Measurements from ENCODE around the gene PNCK.
"Not testable (repeated sequence)": the region's sequence is repeated elsewhere in the genome, so short reads cannot be mapped to it uniquely, and the experiment has no call there.

Gene PNCK

DNA sequence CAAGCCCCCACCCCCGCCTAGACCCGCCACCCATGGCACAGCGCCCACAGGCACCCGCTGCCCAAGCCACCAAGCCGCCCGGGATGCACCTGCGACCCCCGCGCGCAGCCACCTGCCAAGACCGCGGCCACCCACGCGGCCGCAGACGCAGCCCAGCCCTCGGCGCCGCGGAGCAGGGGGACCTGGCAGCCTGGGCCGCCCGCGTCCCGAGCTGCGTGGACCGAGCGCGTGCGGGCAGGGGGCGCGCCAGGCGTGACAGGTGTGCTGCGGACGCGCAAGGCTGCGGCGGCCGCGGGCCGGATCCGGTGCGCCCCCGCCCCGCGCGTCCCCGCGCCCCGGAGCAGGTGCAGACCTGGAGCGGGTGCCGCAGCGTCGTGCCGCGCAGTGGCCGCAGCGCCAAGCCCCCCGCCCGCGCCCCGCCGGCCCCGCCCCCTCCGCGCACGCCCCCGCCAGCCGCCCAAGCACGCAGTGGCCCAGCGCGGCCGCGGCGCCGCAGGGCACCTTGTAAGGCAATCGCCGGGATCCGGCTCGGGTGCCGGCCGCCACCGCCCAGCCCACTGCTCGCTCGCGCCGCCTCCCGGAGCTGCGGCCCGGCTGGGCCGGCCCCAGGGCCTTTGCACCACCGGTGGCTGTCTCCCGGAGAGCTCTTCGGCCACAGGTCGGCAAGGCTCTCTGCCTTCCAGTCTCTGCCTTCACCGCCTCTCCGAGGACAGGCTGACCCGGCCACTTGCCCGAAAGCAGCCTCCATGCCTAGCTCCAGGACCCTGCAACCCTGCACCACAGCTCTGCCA, at the start of gene PNCK:
Gene PNCK, minus strand, starts transcription at position 386 of the 791 bp plus-strand sequence. CDS start 737 bp downstream, outside the sequence.
- DNase-seq (ENCODE audit: low read depth in 2 of 2): no peak

DNA sequence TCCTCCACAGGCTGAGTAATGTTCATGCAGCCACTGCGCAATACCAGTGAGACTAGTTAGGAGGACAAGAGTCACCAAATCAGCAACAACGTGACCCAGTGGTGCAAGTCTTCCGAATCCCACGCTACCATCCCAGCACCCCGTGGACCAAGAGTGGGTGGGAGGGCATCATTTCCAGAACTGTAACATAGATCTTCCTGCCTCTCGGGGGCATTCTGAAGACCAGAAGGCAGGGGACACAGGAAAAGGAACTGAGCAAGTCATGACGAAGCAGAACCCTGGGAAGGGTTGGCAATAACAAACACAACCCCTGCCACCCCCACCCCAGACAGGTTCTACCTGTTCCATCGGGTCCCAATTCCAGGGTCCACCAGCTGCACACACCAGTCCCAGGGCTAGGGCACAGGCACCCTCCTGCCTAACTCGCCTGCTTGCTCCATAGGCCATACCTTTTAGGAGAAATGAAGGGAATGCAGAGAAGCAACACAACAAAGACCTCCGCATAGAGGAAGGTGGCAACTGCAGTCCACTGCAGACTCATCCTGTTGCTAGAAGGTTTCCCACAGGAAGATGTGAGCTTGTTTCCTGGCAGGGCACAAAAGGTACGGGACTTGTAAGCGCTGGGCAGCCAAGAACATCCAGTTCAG, 49.2 kb upstream of the PNCK start:
- DNase-seq (ENCODE audit: low read depth in 2 of 2): no peak

DNA sequence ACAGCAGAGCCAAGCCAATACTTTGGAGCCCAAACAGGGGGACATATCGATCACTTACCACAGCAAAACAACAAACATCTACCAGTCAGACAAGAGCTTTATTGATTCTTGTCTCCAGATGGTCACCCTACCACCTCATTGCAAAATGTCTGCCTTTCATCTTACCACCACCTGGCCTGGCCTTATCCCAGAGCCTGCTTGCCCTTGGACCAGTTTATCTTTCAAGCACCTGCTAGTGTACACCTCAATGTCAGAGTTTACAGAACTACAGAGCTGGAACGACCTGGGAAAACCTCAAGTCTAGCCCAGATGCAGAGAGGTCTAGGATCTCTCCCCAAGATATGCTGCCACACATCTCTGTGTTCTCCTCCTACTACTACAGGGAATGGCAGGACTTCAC, 46.1 kb upstream of the PNCK start:
- no peak for DNase-seq (ENCODE audit: low read depth in 2 of 2)

DNA sequence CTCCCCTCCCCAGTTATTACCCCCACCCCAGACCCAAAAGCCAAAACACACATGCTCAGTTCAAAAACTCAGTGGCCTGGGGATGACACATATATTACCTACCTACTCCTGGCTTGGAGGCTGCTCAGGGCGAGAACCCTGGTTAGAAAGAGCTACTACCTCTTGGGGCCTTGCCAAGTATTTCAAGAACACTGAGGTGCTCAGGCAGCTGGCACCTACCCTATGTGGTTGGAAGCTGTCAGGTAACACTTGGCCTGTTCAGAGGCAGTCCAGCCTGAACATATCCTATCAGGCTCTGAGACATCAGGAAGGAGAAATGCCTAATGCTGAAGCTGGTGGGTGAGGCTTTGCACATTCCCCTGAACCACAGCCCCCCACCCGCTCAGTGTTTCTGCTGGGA, 45.6 kb upstream of the PNCK start:
- DNase-seq (ENCODE audit: low read depth in 2 of 2): no peak

DNA sequence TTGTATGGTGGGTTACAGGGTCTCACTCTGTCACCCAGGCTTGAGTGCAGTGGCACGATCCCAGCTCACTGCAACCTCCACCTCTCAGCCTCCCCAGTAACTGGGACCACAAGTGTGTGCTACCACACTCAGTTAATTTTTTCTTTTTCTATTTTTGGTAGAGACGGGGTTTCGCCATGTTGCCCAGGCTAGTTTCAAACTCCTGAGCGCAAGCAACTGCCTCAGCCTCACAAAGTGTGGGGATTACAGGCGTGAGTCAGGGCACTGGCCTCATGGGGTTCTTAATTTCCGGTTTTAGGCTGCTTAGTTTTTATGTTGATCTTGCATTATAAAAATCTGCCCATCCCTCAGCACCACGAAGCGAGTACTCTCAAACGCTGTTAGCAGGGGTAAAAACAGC, 43.8 kb upstream of the PNCK start:
- DNase-seq (ENCODE audit: low read depth in 2 of 2): no peak

DNA sequence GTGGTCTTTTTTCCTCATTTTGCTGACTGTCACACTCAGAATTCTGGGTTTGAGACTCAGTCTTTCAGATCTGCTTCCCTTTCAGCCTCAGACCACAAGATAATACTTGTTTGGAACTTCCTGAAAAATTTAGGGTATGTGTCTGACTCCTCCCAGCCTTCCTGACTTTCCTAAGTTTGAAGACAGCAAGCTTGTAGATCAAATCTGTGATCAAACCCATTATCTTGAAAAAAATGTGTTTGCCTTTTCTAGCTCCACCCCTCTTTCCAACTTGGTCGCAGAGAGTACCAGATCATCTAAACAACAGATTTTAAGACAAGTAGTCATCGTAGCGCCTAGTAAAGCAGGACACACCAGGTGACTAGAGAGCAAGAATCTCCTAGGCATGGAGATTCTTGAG, 40.6 kb upstream of the PNCK start:
- no peak for DNase-seq (ENCODE audit: low read depth in 2 of 2)

DNA sequence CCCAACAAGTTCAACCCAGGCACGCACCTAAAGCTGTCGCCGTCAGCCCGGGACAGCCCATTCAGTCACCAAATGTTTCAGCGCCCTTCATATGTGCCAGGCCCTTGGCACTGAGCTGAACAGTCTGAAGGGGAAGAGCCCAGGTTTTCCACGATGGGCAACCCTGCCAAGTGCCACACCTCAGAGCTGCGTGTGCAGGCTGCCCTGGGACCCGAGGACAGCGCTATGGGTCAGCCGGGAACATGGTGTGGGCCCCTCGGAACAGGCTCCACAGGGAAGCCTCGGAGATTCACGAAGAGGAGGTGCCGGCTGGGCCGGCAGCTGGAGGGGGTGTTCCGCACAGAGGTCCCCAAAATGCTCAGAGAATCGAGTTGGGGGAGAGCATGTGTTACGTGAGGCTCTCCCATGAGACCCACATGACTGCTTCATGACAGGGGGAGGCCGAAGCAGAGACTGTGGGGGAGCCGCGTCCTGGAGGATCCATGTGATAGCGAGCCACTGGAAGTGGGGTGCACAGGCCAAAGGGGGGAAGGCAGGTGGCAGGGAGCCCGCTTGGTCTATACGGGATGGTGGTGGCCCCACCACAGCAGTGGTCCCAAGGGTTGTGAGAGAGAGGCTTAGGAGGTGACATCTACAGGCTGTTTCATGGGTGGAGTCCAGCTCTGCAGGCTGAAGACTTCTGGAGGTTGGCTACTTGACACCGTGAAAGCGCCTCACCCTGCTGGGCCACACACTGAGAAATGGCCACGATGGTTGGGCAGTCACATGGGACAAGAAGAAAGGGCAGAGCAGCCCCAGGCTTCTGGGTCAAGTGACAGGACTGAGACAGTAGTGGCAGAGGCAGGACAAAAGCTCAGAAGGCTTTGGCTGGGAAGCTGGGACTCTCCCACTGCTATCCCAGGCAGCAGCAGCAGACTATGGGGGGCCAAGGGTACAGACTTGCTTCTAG, 36.4 kb upstream of the PNCK start:
- DNase-seq (ENCODE audit: low read depth in 2 of 2): no peak

DNA sequence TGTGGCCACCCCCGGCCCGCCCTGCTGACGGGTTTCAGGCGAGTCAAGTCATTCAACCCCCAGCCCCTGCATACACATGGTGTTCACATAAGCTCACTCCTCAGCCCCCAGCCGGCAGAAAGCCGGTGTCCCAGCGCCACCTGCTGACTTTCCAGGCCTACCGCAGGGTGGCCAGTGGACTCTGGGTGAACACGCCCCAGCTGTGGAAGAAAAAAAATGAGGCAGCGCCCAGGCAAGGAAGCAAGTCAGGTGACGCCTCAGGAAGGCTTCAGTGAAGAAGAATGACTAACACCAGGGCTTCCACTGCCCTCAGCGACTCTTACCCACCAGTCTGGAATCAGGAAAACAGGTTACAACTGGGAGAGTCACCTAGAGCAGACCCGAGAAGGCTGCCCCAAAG, 34.8 kb upstream of the PNCK start:
- DNase-seq (ENCODE audit: low read depth in 2 of 2): peak in 1 of 2 donors; percentile 29

DNA sequence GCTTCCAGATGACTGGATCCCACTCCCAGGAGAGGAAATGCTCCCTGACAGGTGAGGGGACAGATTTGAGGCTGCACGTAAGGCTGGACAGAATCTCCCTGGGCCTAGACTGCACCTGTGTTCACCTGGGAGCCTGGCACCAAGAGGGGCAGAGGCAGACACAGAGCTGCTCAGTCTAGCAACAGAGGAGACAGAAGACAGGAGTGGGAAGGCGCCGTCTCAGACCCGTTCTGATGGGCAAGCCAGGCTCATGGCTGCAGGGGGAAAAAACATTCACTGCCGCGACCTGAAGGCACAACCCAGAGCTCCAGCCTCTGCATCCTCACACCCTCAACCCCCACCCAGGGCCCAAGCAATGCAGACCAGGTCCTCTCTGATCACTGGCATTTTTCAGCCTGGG, 33.8 kb upstream of the PNCK start:
- no peak for DNase-seq (ENCODE audit: low read depth in 2 of 2)

DNA sequence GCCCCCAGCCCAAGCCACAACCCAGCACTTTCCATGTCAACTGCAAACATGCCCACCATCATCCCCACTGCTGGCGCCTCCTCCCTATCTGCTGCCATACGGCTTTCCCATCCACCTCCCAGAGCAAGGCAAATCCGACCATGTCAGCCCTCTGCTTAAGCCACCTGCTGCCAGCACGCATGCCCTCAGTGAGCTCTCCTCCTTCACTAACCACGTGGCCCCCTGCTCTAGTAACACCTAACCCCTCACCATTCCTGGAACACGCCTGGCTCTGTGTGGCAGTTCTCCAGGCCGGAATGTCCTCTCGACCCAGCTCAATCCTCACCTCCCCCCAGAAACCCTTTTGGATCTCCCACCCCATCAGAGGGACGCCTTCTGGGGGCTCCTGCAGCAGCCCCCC, 33.2 kb upstream of the PNCK start:
- no peak for DNase-seq (ENCODE audit: low read depth in 2 of 2)

DNA sequence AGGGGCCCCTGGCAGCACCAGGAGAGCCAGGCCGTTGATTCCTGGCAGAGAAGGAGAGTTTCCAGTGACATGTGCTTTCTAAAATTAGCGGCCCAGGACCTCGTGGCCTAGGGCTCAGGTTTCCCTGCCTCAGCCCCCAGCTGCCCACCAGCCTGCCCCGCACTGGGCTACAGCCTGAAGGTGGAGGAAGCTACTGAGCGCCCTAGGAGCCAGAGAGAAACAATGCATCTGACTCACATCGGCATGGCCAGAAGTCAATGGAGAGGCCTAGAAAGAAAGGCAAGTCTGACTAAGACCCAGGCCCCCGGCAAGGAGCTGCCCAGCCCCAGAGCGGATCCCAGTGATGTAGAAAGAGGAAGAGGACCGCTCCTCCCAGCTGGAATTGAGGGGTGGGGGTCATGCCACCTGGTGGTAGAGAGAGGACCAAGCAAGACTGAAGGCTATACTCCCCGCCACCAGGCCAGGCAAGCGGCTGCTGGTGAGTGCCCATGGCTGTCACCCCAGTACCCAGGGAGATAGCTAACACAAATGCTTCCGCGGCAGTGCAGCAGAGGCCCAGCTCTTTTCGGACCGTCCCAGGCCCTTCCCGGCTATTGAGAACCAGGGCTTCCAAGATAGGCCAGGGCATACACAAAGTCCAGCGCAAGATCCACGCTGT, 31.9 kb upstream of the PNCK start:
- not testable (repeated sequence) for DNase-seq (ENCODE audit: low read depth in 2 of 2)

DNA sequence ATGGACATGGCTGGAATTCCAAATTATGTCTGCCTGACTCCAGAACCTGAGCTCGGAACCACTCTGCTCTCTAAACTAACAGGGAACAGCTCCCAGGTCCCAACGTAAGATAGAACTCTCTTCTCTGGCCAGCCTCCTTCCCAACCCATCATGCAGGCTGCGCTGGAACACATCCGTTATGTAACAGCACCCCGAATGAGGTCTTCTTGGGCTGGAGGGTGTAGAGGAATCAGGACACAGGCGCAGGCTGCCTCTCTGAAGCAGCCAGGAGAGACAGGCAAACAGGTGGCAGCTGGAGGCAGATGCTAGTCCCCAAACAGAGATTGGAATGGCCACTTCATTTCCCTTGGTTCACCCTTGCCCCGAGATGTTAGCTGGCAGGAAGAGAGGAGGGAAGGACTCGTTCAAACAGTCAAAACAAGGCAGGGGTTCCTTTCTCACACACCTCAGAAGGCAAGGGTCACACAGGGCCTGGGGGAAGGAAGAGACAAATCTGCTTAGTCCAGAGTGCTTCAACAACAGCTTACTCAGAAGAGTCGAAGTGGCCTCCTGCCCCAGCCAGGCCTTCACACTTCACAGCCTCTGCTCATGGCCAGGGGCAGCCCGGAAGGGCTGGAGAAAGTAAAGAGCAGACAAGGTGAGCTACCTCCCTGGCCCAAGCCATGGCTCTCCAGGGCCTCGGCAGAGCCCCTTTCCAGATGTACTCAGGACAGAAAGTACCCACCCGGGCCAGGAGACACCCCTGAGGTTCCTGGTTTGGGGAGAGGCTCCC, 31.2 kb upstream of the PNCK start:
- not testable (repeated sequence) for DNase-seq (ENCODE audit: low read depth in 2 of 2)

DNA sequence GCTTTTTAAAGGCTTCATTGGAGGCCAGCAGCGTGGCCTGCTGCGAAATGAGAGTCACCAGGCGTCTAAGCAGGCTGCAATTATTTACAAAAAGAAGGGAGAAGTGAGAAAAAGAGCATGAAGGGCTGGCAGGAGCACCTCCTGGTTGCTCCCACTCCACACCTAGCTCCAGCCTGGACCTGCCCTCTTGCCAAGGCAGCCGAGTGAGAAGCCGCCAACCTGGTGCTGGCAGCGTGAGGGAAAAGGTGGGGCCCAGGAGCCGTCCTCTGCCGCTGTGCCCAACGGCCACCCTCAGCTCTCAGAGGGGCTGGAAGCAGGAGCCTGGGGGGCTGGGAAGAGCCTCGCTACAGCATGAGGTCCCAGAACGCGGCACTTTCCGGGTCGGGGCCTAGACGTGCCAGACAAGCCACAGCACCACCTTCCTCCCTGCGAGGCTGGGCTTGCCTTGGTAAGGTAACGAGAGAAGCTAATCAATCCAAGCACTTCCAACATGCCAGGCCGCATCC, 30.5 kb upstream of the PNCK start:
- no peak for DNase-seq (ENCODE audit: low read depth in 2 of 2)

DNA sequence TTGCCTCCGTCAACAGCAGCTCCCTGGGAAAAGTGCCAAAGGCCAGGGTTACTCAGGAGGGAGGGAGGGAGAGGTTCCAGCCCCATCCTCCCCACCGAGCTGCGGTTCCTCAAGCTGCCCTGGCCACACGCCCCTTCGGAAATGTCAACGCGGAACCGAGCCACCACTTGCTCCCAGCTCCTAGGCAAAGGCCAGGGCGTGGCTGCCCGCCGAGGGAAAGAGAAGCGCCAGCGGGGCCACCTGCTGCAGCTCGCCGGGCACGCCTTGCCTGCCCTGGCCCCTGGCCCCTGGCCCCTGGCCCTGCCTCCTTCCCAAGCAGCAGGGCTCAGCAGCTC, 29.4 kb upstream of the PNCK start:
- no peak for DNase-seq (ENCODE audit: low read depth in 2 of 2)

DNA sequence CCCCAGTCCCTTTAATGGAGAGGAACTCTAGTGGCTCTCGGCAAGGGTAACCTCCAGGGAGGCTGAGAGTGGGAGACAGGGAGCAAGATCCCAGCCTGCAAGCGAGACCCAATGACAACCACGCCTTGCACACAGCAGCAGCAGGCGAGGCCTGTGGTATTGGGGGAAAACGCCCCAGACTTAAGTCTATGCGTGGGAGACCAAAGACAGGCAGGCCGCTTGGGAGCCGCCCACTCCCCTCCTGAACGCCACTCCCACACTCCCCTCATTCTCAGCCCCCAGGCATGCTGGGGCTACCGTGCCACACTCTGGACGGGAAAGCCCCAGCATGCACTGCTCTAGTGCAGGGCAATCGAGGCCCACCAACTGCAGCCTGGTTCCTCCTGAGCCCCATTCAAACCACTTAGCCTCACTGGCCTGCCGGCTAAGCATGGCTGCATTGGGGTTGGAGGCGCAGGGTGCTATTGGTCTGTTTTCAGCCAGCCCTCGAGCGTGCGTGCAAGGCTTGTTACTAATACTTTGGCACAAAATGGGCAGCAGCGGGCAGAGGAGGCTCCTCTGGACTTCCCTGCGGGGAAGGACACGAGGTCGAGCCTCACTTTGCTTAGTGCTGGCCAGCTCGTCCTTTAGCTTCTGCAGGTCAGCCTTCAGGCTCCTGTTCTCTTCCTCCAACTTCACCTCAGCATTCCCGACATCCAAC, 28.9 kb upstream of the PNCK start:
- no peak for DNase-seq (ENCODE audit: low read depth in 2 of 2)

DNA sequence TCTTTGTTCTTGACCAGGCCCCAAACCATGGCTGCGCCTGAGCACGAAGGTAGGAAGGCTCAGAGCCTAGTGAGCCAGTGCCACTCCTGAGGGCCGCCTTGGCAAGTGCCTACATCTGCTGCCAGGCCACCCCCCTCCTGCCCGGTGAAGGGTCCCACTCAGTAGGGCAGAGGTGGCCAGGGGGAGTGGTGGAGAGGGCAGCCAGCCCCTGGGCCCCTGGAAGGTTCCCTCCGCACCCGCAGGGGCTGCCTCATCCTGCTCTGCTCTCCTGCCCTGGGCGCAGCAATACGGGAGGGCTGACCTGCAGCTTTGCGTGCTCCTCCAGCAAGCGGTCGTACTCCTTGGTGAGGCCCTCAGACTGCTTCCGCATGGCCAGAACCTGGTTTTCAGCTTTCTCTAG, 28.1 kb upstream of the PNCK start:
- no peak for DNase-seq (ENCODE audit: low read depth in 2 of 2)

DNA sequence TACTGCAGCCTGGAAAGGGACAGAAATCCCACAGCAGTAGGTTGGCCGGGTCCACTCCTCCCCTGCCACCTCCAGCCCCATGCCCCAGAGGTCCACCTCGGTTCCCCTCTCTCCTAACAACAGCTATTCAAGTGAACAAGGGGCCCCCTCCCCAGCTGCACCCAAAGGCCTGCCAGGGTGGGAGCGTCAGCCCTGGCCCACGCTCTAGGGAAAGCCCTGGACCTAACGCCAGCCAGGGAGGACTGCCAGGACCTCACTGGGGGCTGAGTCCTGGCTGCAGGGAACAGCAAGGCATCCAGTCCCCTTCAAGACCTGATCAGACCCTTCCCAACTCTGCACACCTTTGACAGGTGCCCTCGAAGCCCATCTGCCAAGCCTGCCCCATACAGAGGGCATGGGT, 27.4 kb upstream of the PNCK start:
- DNase-seq (ENCODE audit: low read depth in 2 of 2): no peak

DNA sequence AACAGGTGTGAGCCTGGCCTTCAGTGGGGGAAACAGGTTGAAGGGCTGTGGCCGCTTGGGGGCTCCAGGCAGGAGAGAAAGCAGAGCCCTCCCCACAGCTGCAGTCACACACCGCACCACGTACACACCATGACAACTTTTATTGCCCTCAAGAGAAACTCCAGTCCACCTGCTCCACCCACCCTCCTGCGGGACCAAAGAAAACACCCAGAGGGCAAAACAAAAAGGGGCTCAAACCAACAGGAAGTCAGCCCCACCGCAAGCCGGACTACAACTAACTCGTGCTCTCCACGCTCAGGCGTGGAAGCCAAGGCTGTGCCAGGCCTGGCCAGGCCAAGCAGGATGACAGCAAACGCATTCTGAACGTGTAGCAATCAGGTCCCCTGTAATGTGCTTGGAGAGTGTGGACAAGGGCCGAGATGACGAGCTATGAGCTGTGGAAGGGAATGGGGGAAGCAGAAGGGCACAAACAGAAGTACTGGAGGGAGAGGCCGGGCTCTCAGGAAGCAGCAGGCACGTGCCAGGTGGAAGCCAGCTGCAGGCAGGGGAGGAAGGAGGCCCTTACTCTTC, 26.8 kb upstream of the PNCK start:
- no peak for DNase-seq (ENCODE audit: low read depth in 2 of 2)

DNA sequence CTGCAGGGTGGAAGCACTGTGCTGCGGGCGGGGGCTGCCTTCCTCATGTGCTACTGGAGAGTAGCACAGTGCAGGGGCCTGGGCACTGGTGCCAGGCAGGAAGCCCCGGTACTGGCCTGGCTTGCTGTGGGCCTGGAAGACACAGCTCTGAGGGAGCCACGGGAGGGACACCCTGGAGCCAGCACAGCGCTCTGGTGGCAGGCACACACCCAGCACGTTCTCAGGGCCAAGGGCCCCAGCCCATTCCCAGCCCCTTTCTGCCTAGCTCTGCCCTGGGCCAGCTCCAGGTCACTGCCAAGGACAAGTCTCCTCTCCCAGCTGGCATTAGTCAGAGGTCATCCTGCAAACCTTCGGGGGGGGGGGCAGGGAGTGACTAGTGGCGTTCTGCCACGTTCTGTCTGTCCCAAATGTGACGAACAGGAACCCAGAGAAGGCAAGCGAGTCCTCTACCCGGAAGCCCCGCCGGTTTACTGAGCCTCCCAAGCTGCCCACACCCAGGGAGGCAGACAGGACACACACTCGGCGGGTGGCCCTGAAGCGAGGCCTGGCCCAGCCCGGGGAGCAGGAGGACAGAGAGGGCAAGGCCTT, 26.3 kb upstream of the PNCK start:
- not testable (repeated sequence) for DNase-seq (ENCODE audit: low read depth in 2 of 2)

All from stimulated activated CD4-positive, alpha-beta T cell treated with anti-CD3 and anti-CD28 coated beads, Interleukin-15, amount 100 ng/mL, for 48 hours (primary cell).